ENCODE measurements around the gene CARD10.

CARD10 gene

DNA sequence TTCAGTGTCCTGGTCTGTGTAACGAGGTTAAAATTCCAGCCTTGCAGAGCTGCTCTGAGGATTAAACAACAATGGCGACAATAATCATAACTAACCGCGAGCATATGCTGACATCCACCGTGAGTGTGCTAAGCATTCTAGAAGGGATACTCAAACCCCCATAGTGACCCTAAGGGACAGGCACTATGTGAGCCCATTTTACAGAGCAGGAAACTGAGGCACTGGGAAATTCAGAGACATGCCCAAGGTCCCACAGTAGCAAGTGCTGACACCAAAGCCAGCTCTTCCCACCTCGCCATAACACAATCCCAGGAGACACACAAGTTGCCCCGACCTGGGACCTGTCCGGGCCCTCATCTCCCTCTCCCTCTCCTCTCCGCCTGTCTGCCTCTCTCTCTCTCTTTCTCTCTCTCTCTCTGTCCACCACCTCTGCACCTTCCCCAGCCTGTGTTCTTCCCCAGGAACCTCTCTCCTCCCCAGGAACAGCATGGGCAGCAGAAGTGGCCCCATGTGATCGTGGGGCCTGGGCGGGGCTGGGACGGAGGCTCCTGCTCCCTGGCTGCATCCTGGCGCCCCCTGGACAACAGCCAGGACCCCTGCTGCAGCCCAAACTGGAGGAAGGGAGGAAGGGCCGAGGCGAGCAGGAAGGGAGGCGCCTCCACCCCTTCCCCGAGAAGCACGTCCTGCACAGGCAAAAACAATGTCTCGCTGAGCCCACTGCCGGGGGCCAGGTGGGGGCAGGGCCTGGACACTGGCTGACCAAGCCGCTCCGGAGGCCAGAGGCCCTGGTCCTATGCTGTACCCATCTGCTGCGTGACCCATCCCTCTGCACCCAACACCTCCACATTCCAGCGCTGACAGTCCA is 18.2 kb downstream of the CARD10 start:
- Histone ChIP-seq H3K27me3 (ENCODE audit: insufficient read depth, poor library complexity, severe bottlenecking) (peaks cover 14% of the 10 kb centered on the region), H3K4me3 (replicated peaks; ENCODE audit: insufficient read depth, low read length) (no peak overlapping the region), H3K27ac (replicated peaks) (no peak overlapping the region)
- DNase-seq (ENCODE audit: low read depth in 1 of 2, low spot score in 1 of 2), result no peak
- TF ChIP-seq POLR2AphosphoS5 (IDR thresholded peaks at IDR 0.05; ENCODE audit: low read depth) (no peak), CTCF (IDR thresholded peaks at IDR 0.05; ENCODE audit: insufficient read depth, low read length) (no peak), SPI1 (IDR thresholded peaks at IDR 0.05; ENCODE audit: borderline replicate concordance, low read depth) (no peak), GABPA (IDR thresholded peaks at IDR 0.05; ENCODE audit: low read depth) (no peak)
- TF ChIP-seq, protein P1, sequence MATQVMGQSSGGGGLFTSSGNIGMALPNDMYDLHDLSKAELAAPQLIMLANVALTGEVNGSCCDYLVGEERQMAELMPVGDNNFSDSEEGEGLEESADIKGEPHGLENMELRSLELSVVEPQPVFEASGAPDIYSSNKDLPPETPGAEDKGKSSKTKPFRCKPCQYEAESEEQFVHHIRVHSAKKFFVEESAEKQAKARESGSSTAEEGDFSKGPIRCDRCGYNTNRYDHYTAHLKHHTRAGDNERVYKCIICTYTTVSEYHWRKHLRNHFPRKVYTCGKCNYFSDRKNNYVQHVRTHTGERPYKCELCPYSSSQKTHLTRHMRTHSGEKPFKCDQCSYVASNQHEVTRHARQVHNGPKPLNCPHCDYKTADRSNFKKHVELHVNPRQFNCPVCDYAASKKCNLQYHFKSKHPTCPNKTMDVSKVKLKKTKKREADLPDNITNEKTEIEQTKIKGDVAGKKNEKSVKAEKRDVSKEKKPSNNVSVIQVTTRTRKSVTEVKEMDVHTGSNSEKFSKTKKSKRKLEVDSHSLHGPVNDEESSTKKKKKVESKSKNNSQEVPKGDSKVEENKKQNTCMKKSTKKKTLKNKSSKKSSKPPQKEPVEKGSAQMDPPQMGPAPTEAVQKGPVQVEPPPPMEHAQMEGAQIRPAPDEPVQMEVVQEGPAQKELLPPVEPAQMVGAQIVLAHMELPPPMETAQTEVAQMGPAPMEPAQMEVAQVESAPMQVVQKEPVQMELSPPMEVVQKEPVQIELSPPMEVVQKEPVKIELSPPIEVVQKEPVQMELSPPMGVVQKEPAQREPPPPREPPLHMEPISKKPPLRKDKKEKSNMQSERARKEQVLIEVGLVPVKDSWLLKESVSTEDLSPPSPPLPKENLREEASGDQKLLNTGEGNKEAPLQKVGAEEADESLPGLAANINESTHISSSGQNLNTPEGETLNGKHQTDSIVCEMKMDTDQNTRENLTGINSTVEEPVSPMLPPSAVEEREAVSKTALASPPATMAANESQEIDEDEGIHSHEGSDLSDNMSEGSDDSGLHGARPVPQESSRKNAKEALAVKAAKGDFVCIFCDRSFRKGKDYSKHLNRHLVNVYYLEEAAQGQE (IDR thresholded peaks at IDR 0.05; ENCODE audit: insufficient replicate concordance, low read depth), result no peak

DNA sequence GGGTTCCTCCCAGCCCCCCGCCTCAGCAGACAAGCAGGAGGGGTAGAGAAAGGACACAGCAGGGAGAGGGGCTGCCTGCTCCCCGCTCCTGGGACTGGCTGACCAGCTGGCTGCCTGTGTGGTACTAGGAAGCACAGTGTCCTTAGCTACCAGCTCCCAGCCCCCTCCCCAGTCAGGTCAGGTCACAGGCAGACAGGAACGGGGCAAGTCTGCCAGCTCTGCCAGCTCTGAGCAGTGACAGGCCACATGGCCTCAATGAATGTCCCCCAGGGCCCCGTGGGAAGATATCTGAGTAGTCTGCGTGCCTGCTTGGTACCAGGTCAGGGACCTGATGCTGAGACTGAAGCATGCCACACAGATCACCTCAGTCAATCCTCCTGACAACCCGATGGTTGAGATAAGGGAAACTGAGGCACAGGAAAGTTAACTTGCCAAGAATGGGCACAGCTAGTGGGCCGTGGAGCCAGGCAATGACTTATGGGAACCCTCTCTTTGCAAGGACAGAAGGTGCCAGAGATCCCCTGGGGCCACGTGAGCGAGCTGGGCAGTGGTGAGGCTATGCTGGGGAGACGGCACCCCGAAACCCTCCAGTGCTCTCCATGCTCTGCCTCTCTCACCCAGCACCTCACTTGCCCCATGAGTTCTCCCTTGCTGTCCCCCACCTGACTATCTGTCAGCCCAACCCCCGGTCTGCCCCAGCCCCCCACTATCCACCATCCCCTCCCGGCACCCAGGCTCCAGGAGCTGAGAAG is 19.2 kb downstream of the CARD10 start:
- Histone ChIP-seq H3K27ac (replicated peaks) (no peak overlapping the region), H3K27me3 (ENCODE audit: insufficient read depth, poor library complexity, severe bottlenecking) (peaks cover 14% of the 10 kb centered on the region), H3K4me3 (replicated peaks; ENCODE audit: insufficient read depth, low read length) (no peak overlapping the region)
- TF ChIP-seq CTCF (IDR thresholded peaks at IDR 0.05; ENCODE audit: insufficient read depth, low read length), result no peak
- no peak for TF ChIP-seq SPI1 (IDR thresholded peaks at IDR 0.05; ENCODE audit: borderline replicate concordance, low read depth)
- TF ChIP-seq, protein P1 (IDR thresholded peaks at IDR 0.05; ENCODE audit: insufficient replicate concordance, low read depth), result no peak
- no peak for TF ChIP-seq POLR2AphosphoS5 (IDR thresholded peaks at IDR 0.05; ENCODE audit: low read depth)
- TF ChIP-seq GABPA (IDR thresholded peaks at IDR 0.05; ENCODE audit: low read depth), result no peak
- no peak for DNase-seq (ENCODE audit: low read depth in 1 of 2, low spot score in 1 of 2)

- TF ChIP-seq CTCF (IDR thresholded peaks at IDR 0.05; ENCODE audit: insufficient read depth, low read length) (no peak), GABPA (IDR thresholded peaks at IDR 0.05; ENCODE audit: low read depth) (no peak), SPI1 (IDR thresholded peaks at IDR 0.05; ENCODE audit: borderline replicate concordance, low read depth) (no peak), POLR2AphosphoS5 (IDR thresholded peaks at IDR 0.05; ENCODE audit: low read depth) (no peak)
- TF ChIP-seq, protein P1 (IDR thresholded peaks at IDR 0.05; ENCODE audit: insufficient replicate concordance, low read depth), result no peak
- Histone ChIP-seq H3K27ac (replicated peaks) (no peak overlapping the region), H3K27me3 (ENCODE audit: insufficient read depth, poor library complexity, severe bottlenecking) (peaks cover 14% of the 10 kb centered on the region), H3K4me3 (replicated peaks; ENCODE audit: insufficient read depth, low read length) (no peak overlapping the region)
- DNase-seq (ENCODE audit: low read depth in 1 of 2, low spot score in 1 of 2), result no peak
Observed at GRCh38 chr22:37499027-37499707, 20.0 kb downstream of the CARD10 start.
